Stomach (tissue), 9 donors: ENCODE data around the gene CBFA2T3. TPM values are rescaled to one million over a fixed set of nuclear protein-coding genes. Genes with fewer than 3 reads are reported as not detected.

Experiments
- DNase-seq, 2 donors: peaks; one replicate each; pipeline versions ENCODE4 v3.0.0 to v3.0.0-alpha.2; 2013 to 2019
- H3K27ac ChIP-seq, 5 donors: fragments of 200-600 bp in 4 of 5; sonication (generic) in 4 of 5; one replicate each; pipeline ENCODE4 v1.5.1; 2013 to 2019; ENCODE audit warnings: mild to moderate bottlenecking in 1 of 5, moderate library complexity in 1 of 5
- H3K27me3 ChIP-seq, 3 donors: fragments of 200-600 bp; sonication (generic); one replicate each; pipeline ENCODE4 v1.5.1; 2017 to 2019; ENCODE audit warnings: mixed run types in 1 of 3
- H3K36me3 ChIP-seq, 4 donors: fragments of 200-600 bp; sonication (generic); 1 replicate in 3 of 4; 2 replicates in 1 of 4; pipeline ENCODE4 v1.5.1; 2016 to 2019
- H3K4me1 ChIP-seq, 4 donors: fragments of 200-600 bp; sonication (generic); one replicate each; pipeline ENCODE4 v1.5.1; 2016 to 2019
- H3K4me3 ChIP-seq, 4 donors: fragments of 200-600 bp; sonication (generic) in 3 of 4; one replicate each; pipeline ENCODE4 v1.5.1; 2016 to 2019; ENCODE audit warnings: mild to moderate bottlenecking in 1 of 4
- H3K9me3 ChIP-seq, 4 donors: fragments of 200-600 bp; sonication (generic); one replicate each; pipeline ENCODE4 v1.5.1; 2016 to 2019
- CTCF ChIP-seq, 7 experiments: fragments of 450-650 bp in 4 of 7; fragments of 200-600 bp in 3 of 7; sonication (generic) in 3 of 7; IDR thresholded peaks; one replicate each; pipeline ENCODE4 v1.5.1; 2016 to 2019; ENCODE audit warnings: antibody characterized with exemption in 7 of 7, control low read depth in 2 of 7, mild to moderate bottlenecking in 1 of 7
- EP300 ChIP-seq: sonication (generic); formaldehyde crosslinking; IDR thresholded peaks from one replicate; pipeline ENCODE4 v1.6.1; 2017; ENCODE audit warnings: antibody characterized with exemption
- POLR2A ChIP-seq, 4 donors: fragments of 450-650 bp; IDR thresholded peaks; one replicate each; pipeline ENCODE4 v1.6.1; 2016; ENCODE audit warnings: antibody characterized with exemption in 4 of 4, control low read depth in 2 of 4, mild to moderate bottlenecking in 1 of 4, moderate library complexity in 1 of 4
- POLR2AphosphoS5 ChIP-seq, 3 donors: sonication (generic); formaldehyde crosslinking; IDR thresholded peaks; one replicate each; pipeline ENCODE4 v1.6.1; 2016; ENCODE audit warnings: antibody characterized with exemption in 3 of 3
- WGBS, 5 donors: extraction: QIAGEN DNeasy Blood & Tissue Kit in 3 of 5; methylation state at CpG; one replicate each; pipeline versions ENCODE4 v1.1.5 to v1.1.7; 2013 to 2018; 5-methylcytosine and 5-hydroxymethylcytosine counted together
- intact Hi-C: fragments of 100-400 bp; cut with DNase I; formaldehyde crosslinking; loops from one replicate; pipeline ENCODE4 v1.15.1; 2023; ENCODE audit warnings: low total_unique reads
- polyA plus RNA-seq, 3 donors: library from polyadenylated mRNA; stranded (reverse); fragments of 200-250 nt; gene quantifications; one replicate each; pipeline ENCODE4 v1.2.3, GENCODE V29; 2013
- total RNA-seq, 5 donors: library from RNA; depleted of rRNA; stranded (reverse); fragments of >200 nt; gene quantifications; one replicate each; pipeline versions ENCODE4 v1.1.0 to v1.2.3, GENCODE V29; 2014 to 2016
- donor health status: healthy with polysubstance abuse.
- donor health status: Bipolar disorder and iron deficiency.
- donor health status: healthy.

Gene CBFA2T3
- total and polyA plus RNA-seq, 8 donors = 0.58 to 57.6 (median 2.5) TPM

- TF ChIP-seq POLR2AphosphoS5 (IDR thresholded peaks at IDR 0.05) (no peak), EP300 (no peak), POLR2A (IDR thresholded peaks at IDR 0.05) (no peak), CTCF (IDR thresholded peaks at IDR 0.05) (no peak)
- H3K4me3 ChIP-seq = no peak overlapping the region
- H3K36me3 ChIP-seq = no peaks in the 10 kb centered on the region
- H3K27ac ChIP-seq = no peak overlapping the region
- H3K27me3 ChIP-seq = peaks cover 0 to 62% (median 10%) of the 10 kb centered on the region in 3 donors
- intact Hi-C loops = no loop called here
- WGBS, 5 donors = 49 to 85% (median 54%) methylated on average over 1 to 21 of the region's 21 CpGs
- DNase-seq = peak in 1 of 2 donors; percentile 51
- peaks cover 0 to 32% (median 27%) of the 10 kb centered on the region in 4 donors for H3K4me1 ChIP-seq
- no peaks in the 10 kb centered on the region for H3K9me3 ChIP-seq
Observed at GRCh38 chr16:88927010-88927409, 50.0 kb downstream of the CBFA2T3 start.

- DNase-seq = no peak
- TF ChIP-seq CTCF (IDR thresholded peaks at IDR 0.05) (no peak), POLR2AphosphoS5 (IDR thresholded peaks at IDR 0.05) (no peak), EP300 (no peak), POLR2A (IDR thresholded peaks at IDR 0.05) (no peak)
Observed at GRCh38 chr16:88926374-88926990, 50.5 kb downstream of the CBFA2T3 start.

GRCh38 chr16:88925540-88925887, 51.5 kb downstream of the CBFA2T3 start:
- intact Hi-C loops = no loop called here

More at GRCh38 chr16:88926374-88926990, 50.5 kb downstream of the CBFA2T3 start:
- peaks cover 0 to 37% (median 32%) of the 10 kb centered on the region in 4 donors for H3K4me1 ChIP-seq
- intact Hi-C loops = no loop called here
- WGBS, 5 donors = 82 to 86% (median 83%) methylated on average over 20 to 27 of the region's 27 CpGs
- H3K27me3 ChIP-seq = peaks cover 0 to 67% (median 10%) of the 10 kb centered on the region in 3 donors
- no peak overlapping the region for H3K4me3 ChIP-seq
- H3K27ac ChIP-seq = no peak overlapping the region
- no peaks in the 10 kb centered on the region for H3K9me3 ChIP-seq
- H3K36me3 ChIP-seq = no peaks in the 10 kb centered on the region

More at GRCh38 chr16:88925540-88925887, 51.5 kb downstream of the CBFA2T3 start:
- 75 to 92% (median 90%) methylated on average over 4 to 16 of the region's 16 CpGs for WGBS, 5 donors
- Histone ChIP-seq H3K9me3 (no peaks in the 10 kb centered on the region), H3K4me1 (peaks cover 9 to 47% (median 42%) of the 10 kb centered on the region in 4 donors), H3K36me3 (no peaks in the 10 kb centered on the region), H3K27ac (no peak overlapping the region), H3K4me3 (no peak overlapping the region), H3K27me3 (peaks cover 0 to 77% (median 10%) of the 10 kb centered on the region in 3 donors)
- TF ChIP-seq CTCF (IDR thresholded peaks at IDR 0.05) (no peak), POLR2AphosphoS5 (IDR thresholded peaks at IDR 0.05) (no peak), EP300 (no peak), POLR2A (IDR thresholded peaks at IDR 0.05) (no peak)
- DNase-seq = no peak
